ENCODE data around the gene RPL29. TPM values are rescaled to one million over a fixed set of nuclear protein-coding genes. Genes with fewer than 3 reads are reported as not detected.

Gene RPL29
- total RNA-seq, 1 donor from 2014 or later: 1,237 TPM

- DNase-seq (ENCODE audit: low spot score in 2 of 2, unreplicated experiment in 2 of 2): no peak
- Mint-ChIP-seq H3K4me3 (no peak overlapping the region), H3K9me3 (no peaks in the 10 kb centered on the region), H3K27ac (no peak overlapping the region), H3K4me1 (peaks cover 27% of the 10 kb centered on the region), H3K36me3 (no peaks in the 10 kb centered on the region), H3K27me3 (ENCODE audit: low read depth) (peaks cover 1% of the 10 kb centered on the region)
- TF ChIP-seq, protein P1, sequence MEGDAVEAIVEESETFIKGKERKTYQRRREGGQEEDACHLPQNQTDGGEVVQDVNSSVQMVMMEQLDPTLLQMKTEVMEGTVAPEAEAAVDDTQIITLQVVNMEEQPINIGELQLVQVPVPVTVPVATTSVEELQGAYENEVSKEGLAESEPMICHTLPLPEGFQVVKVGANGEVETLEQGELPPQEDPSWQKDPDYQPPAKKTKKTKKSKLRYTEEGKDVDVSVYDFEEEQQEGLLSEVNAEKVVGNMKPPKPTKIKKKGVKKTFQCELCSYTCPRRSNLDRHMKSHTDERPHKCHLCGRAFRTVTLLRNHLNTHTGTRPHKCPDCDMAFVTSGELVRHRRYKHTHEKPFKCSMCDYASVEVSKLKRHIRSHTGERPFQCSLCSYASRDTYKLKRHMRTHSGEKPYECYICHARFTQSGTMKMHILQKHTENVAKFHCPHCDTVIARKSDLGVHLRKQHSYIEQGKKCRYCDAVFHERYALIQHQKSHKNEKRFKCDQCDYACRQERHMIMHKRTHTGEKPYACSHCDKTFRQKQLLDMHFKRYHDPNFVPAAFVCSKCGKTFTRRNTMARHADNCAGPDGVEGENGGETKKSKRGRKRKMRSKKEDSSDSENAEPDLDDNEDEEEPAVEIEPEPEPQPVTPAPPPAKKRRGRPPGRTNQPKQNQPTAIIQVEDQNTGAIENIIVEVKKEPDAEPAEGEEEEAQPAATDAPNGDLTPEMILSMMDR (IDR thresholded peaks at IDR 0.05; ENCODE audit: unreplicated experiment): no peak
These were observed 11.6 kb upstream of the RPL29 start for GRCh38 chr3:52007291-52007690.

DNA sequence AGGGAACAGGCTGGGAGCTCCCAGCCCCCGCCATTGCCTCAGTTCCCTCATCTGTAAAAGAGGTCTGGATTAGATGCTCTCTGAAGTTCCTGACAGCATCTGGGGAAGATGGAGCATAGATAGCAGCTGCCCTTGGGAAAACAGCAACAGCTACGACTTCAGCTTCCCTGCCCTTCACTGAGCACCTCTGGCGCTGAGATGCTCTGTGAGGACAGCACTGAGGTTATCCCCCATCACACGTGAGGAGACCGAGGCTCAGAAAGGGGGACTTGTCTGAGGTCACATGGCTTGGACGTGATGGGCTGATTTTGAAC lies 11.1 kb upstream of the RPL29 start:
- no peak overlapping the region for H3K27ac Mint-ChIP-seq
- TF ChIP-seq, protein P1 (IDR thresholded peaks at IDR 0.05; ENCODE audit: unreplicated experiment): no peak
- DNase-seq (ENCODE audit: low spot score in 2 of 2, unreplicated experiment in 2 of 2): no peak
- no peaks in the 10 kb centered on the region for H3K36me3 Mint-ChIP-seq
- peaks cover 27% of the 10 kb centered on the region for H3K4me1 Mint-ChIP-seq
- no peak overlapping the region for H3K4me3 Mint-ChIP-seq
- peaks cover 1% of the 10 kb centered on the region for H3K27me3 Mint-ChIP-seq (ENCODE audit: low read depth)
- H3K9me3 Mint-ChIP-seq: no peaks in the 10 kb centered on the region

DNA sequence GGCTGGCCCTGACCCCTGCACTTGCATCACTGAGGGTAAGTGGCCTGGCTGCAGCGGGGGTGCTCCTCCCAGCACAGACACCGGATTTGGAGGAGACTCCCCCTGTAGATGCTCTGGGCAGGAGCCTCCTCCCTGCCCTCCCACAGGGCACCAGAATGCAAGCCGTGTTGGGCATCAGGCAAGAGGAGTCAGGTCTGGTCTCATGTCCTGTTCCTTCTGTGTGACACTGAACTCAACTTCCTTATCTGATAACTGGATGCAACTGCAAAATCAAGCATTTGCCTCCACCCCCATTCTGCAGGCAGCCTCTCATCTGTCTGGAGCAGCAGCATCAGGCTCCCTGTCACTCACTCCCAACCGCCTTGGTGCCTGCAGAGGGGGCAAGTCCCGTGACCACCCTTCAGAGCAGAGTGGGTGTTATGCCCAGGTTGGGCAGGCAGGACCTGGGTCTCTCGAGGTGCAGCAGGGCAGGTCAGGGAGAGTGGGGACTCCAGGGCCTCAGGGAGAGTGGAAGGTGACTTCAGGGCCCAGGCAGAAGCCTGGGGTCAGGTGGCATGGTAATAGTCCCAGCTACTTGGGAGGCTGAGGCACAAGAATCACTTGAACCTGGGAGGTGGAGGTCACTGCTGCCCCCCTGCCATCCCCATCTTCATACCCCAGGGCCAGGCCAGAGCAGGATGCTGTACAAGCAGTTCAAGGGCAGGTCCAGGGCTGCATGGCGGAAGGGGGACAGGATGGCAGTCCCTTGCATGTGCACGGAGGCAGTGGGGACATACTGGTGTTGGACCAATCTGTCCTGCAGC lies 10.5 kb upstream of the RPL29 start:
- Mint-ChIP-seq H3K4me3 (peak overlapping the region; percentile 20), H3K9me3 (no peaks in the 10 kb centered on the region), H3K4me1 (peaks cover 30% of the 10 kb centered on the region), H3K27ac (peak overlapping the region; percentile 78), H3K27me3 (ENCODE audit: low read depth) (peaks cover 1% of the 10 kb centered on the region), H3K36me3 (no peaks in the 10 kb centered on the region)
- TF ChIP-seq, protein P1 (IDR thresholded peaks at IDR 0.05; ENCODE audit: unreplicated experiment): no peak
- no peak for DNase-seq (ENCODE audit: low spot score in 2 of 2, unreplicated experiment in 2 of 2)

DNA sequence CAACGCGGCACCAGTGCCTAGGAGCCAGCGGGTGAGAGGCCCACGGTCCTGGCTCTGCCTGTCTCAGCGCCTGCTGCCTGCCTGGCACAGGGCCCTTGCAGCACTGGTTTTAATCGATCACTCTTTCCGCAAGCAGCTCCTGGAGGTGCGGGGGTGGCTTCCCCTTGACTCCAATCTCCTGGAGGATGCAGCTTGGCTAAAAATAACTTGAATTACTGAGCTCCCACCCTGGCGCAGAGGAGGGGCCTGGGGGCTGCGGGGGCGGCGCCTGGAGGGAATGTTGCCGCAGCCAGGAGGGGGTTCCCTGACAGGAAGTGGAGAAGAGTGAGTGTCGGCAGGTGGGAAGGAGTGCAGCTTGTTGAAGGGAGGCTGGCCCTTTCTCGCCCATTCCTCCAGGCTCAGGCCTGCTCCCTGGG lies 9.9 kb upstream of the RPL29 start:
- H3K27ac Mint-ChIP-seq: peak overlapping the region; percentile 78
- TF ChIP-seq, protein P1 (IDR thresholded peaks at IDR 0.05; ENCODE audit: unreplicated experiment): no peak
- no peaks in the 10 kb centered on the region for H3K9me3 Mint-ChIP-seq
- H3K36me3 Mint-ChIP-seq: no peaks in the 10 kb centered on the region
- peaks cover 30% of the 10 kb centered on the region for H3K4me1 Mint-ChIP-seq
- H3K27me3 Mint-ChIP-seq (ENCODE audit: low read depth): peaks cover 1% of the 10 kb centered on the region
- peak; percentile 75 to 90 for DNase-seq (ENCODE audit: low spot score in 2 of 2, unreplicated experiment in 2 of 2)
- peak overlapping the region; percentile 20 for H3K4me3 Mint-ChIP-seq

- Mint-ChIP-seq H3K36me3 (no peaks in the 10 kb centered on the region), H3K27me3 (ENCODE audit: low read depth) (peaks cover 1% of the 10 kb centered on the region), H3K9me3 (no peaks in the 10 kb centered on the region), H3K4me1 (peaks cover 30% of the 10 kb centered on the region), H3K4me3 (peak overlapping the region; percentile 20), H3K27ac (peak overlapping the region; percentile 78)
- no peak for DNase-seq (ENCODE audit: low spot score in 2 of 2, unreplicated experiment in 2 of 2)
- TF ChIP-seq, protein P1 (IDR thresholded peaks at IDR 0.05; ENCODE audit: unreplicated experiment): no peak
These were observed 9.3 kb upstream of the RPL29 start for GRCh38 chr3:52004906-52005395.

All from mesothelial cell of epicardium (in vitro differentiated cells).